Measurements from ENCODE around the gene FOXK2.

FOXK2 gene

GRCh38 chr17:82492643-82493225 lies 26.8 kb upstream of the FOXK2 start:
- Histone ChIP-seq H3K27ac (no peak overlapping the region), H3K4me3 (no peak overlapping the region), H3K9me3 (ENCODE audit: low read depth, low read length) (no peaks in the 10 kb centered on the region), H3K36me3 (ENCODE audit: insufficient read depth, low read length) (peaks cover 2% of the 10 kb centered on the region; the same call in 1 of the 2 replicates), H3K9ac (ENCODE audit: insufficient read length) (no peak overlapping the region)
- no peak for TF ChIP-seq EZH2 (IDR thresholded peaks at IDR 0.05)
- TF ChIP-seq FOXP2 (optimal IDR thresholded peaks at IDR 0.05; ENCODE audit: control extremely low read depth, extremely low read length, insufficient read depth): no peak
- no peak for TF ChIP-seq POLR2AphosphoS5 (IDR thresholded peaks at IDR 0.05; ENCODE audit: borderline replicate concordance, low read depth, low read length)
- no peak for DNase-seq (ENCODE audit: low read depth, low spot score)

- no peak overlapping the region for H3K9ac ChIP-seq (ENCODE audit: insufficient read length)
- DNase-seq (ENCODE audit: low read depth, low spot score): no peak
- no peak overlapping the region for H3K4me3 ChIP-seq
- H3K9me3 ChIP-seq (ENCODE audit: low read depth, low read length): no peaks in the 10 kb centered on the region
- H3K36me3 ChIP-seq (ENCODE audit: insufficient read depth, low read length): peaks cover 2% of the 10 kb centered on the region; the same call in 1 of the 2 replicates
- no peak overlapping the region for H3K27ac ChIP-seq
- TF ChIP-seq FOXP2 (optimal IDR thresholded peaks at IDR 0.05; ENCODE audit: control extremely low read depth, extremely low read length, insufficient read depth): no peak
- TF ChIP-seq POLR2AphosphoS5 (IDR thresholded peaks at IDR 0.05; ENCODE audit: borderline replicate concordance, low read depth, low read length): no peak
- TF ChIP-seq EZH2 (IDR thresholded peaks at IDR 0.05): no peak
Observed at GRCh38 chr17:82493226-82493781, 26.2 kb upstream of the FOXK2 start.

- no peak overlapping the region for H3K27ac ChIP-seq
- DNase-seq (ENCODE audit: low read depth, low spot score): peak; percentile 35
- no peaks in the 10 kb centered on the region for H3K9me3 ChIP-seq (ENCODE audit: low read depth, low read length)
- TF ChIP-seq POLR2AphosphoS5 (IDR thresholded peaks at IDR 0.05; ENCODE audit: borderline replicate concordance, low read depth, low read length) (no peak), FOXP2 (optimal IDR thresholded peaks at IDR 0.05; ENCODE audit: control extremely low read depth, extremely low read length, insufficient read depth) (no peak), EZH2 (IDR thresholded peaks at IDR 0.05) (no peak)
- no peak overlapping the region for H3K9ac ChIP-seq (ENCODE audit: insufficient read length)
- H3K36me3 ChIP-seq (ENCODE audit: insufficient read depth, low read length): no peaks in the 10 kb centered on the region
- H3K4me3 ChIP-seq: no peak overlapping the region
Observed at GRCh38 chr17:82494236-82495055, 25.1 kb upstream of the FOXK2 start.

GRCh38 chr17:82495844-82496528 lies 23.5 kb upstream of the FOXK2 start:
- Histone ChIP-seq H3K36me3 (ENCODE audit: insufficient read depth, low read length) (no peaks in the 10 kb centered on the region), H3K4me3 (no peak overlapping the region; the same call in 1 of the 2 replicates), H3K27ac (no peak overlapping the region), H3K9ac (ENCODE audit: insufficient read length) (no peak overlapping the region), H3K9me3 (ENCODE audit: low read depth, low read length) (no peaks in the 10 kb centered on the region)
- no peak for DNase-seq (ENCODE audit: low read depth, low spot score)
- TF ChIP-seq POLR2AphosphoS5 (IDR thresholded peaks at IDR 0.05; ENCODE audit: borderline replicate concordance, low read depth, low read length): no peak
- no peak for TF ChIP-seq EZH2 (IDR thresholded peaks at IDR 0.05)
- no peak for TF ChIP-seq FOXP2 (optimal IDR thresholded peaks at IDR 0.05; ENCODE audit: control extremely low read depth, extremely low read length, insufficient read depth)

- 0 out of 2 replicates have a peak overlapping the region, but pooled peaks have one; percentile 54 for H3K27ac ChIP-seq
- TF ChIP-seq POLR2AphosphoS5 (IDR thresholded peaks at IDR 0.05; ENCODE audit: borderline replicate concordance, low read depth, low read length) (peak; percentile 89), EZH2 (IDR thresholded peaks at IDR 0.05) (no peak), FOXP2 (optimal IDR thresholded peaks at IDR 0.05; ENCODE audit: control extremely low read depth, extremely low read length, insufficient read depth) (no peak)
- H3K9ac ChIP-seq (ENCODE audit: insufficient read length): peak overlapping the region; percentile 88
- peak overlapping the region; percentile 94 for H3K4me3 ChIP-seq
- no peak for DNase-seq (ENCODE audit: low read depth, low spot score)
- H3K36me3 ChIP-seq (ENCODE audit: insufficient read depth, low read length): no peaks in the 10 kb centered on the region
- no peaks in the 10 kb centered on the region for H3K9me3 ChIP-seq (ENCODE audit: low read depth, low read length)
Observed at GRCh38 chr17:82496529-82497434, 22.8 kb upstream of the FOXK2 start.

- Histone ChIP-seq H3K27ac (no peak overlapping the region), H3K36me3 (ENCODE audit: insufficient read depth, low read length) (no peaks in the 10 kb centered on the region), H3K9me3 (ENCODE audit: low read depth, low read length) (no peaks in the 10 kb centered on the region), H3K9ac (ENCODE audit: insufficient read length) (peak overlapping the region; percentile 63), H3K4me3 (peak overlapping the region; percentile 68)
- TF ChIP-seq FOXP2 (optimal IDR thresholded peaks at IDR 0.05; ENCODE audit: control extremely low read depth, extremely low read length, insufficient read depth): no peak
- no peak for TF ChIP-seq POLR2AphosphoS5 (IDR thresholded peaks at IDR 0.05; ENCODE audit: borderline replicate concordance, low read depth, low read length)
- no peak for TF ChIP-seq EZH2 (IDR thresholded peaks at IDR 0.05)
- DNase-seq (ENCODE audit: low read depth, low spot score): no peak
Observed at GRCh38 chr17:82497483-82498405, 21.8 kb upstream of the FOXK2 start.
